ENCODE results near the gene ADAM12. TPM values are rescaled to one million over a fixed set of nuclear protein-coding genes. Genes with fewer than 3 reads are reported as not detected.

Gene ADAM12
- polyA plus RNA-seq, 3 donors: 0.05 TPM; not detected in 2

GRCh38 chr10:126227762-126228134, 160.5 kb downstream of the ADAM12 start:
- H3K27ac Mint-ChIP-seq: no peak overlapping the region
- Histone ChIP-seq H2AFZ (ENCODE audit: insufficient read depth, low read depth, low read length, poor library complexity, severe bottlenecking) (no peak overlapping the region), H3K79me2 (ENCODE audit: insufficient read depth, low read length) (no peaks in the 10 kb centered on the region), H3K4me1 (ENCODE audit: control insufficient read depth in 1 of 2, insufficient read depth in 2 of 2, low read length in 2 of 2) (no peaks in the 10 kb centered on the region), H3K4me3 (replicated peaks in 1 of 3; ENCODE audit: low read depth in 2 of 3, low read length in 3 of 3) (no peak overlapping the region), H3K4me2 (replicated peaks; ENCODE audit: extremely low read depth, low read length, poor library complexity, severe bottlenecking) (no peak overlapping the region), H3K27ac (ENCODE audit: low read depth in 1 of 2, low read length in 2 of 2) (no peak overlapping the region), H3K27me3 (ENCODE audit: control insufficient read depth in 2 of 2, insufficient read depth in 2 of 2, low read length in 2 of 2) (no peaks in the 10 kb centered on the region), H3K9me3 (replicated peaks in 1 of 2; ENCODE audit: control insufficient read depth in 1 of 2, insufficient read depth in 1 of 2, low read length in 2 of 2) (no peaks in the 10 kb centered on the region), H3K36me3 (replicated peaks in 1 of 2; ENCODE audit: control insufficient read depth in 1 of 2, insufficient read depth in 2 of 2, low read length in 2 of 2) (no peaks in the 10 kb centered on the region), H3K9ac (ENCODE audit: insufficient read depth, low read length, poor library complexity, severe bottlenecking) (no peak overlapping the region), H4K20me1 (ENCODE audit: insufficient read depth, low read length) (no peaks in the 10 kb centered on the region)
- DNase-seq: no peak
- peaks cover 0 to 3% (median 2%) of the 10 kb centered on the region in 3 donors for H3K27me3 Mint-ChIP-seq (ENCODE audit: low read depth in 3 of 3)
- H3K36me3 Mint-ChIP-seq: no peaks in the 10 kb centered on the region
- intact Hi-C loops (cut with micrococcal nuclease): no loop called here
- no peaks in the 10 kb centered on the region for H3K4me1 Mint-ChIP-seq
- TF ChIP-seq, protein P1, sequence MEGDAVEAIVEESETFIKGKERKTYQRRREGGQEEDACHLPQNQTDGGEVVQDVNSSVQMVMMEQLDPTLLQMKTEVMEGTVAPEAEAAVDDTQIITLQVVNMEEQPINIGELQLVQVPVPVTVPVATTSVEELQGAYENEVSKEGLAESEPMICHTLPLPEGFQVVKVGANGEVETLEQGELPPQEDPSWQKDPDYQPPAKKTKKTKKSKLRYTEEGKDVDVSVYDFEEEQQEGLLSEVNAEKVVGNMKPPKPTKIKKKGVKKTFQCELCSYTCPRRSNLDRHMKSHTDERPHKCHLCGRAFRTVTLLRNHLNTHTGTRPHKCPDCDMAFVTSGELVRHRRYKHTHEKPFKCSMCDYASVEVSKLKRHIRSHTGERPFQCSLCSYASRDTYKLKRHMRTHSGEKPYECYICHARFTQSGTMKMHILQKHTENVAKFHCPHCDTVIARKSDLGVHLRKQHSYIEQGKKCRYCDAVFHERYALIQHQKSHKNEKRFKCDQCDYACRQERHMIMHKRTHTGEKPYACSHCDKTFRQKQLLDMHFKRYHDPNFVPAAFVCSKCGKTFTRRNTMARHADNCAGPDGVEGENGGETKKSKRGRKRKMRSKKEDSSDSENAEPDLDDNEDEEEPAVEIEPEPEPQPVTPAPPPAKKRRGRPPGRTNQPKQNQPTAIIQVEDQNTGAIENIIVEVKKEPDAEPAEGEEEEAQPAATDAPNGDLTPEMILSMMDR (IDR thresholded peaks at IDR 0.05): no peak
- H3K4me3 Mint-ChIP-seq: no peak overlapping the region
- H3K9me3 Mint-ChIP-seq: peaks cover 0 to 2% (median 0%) of the 10 kb centered on the region in 7 donors
- 80% methylated on average over 1 of the region's 2 CpGs for WGBS (ENCODE audit: insufficient coverage)

DNA sequence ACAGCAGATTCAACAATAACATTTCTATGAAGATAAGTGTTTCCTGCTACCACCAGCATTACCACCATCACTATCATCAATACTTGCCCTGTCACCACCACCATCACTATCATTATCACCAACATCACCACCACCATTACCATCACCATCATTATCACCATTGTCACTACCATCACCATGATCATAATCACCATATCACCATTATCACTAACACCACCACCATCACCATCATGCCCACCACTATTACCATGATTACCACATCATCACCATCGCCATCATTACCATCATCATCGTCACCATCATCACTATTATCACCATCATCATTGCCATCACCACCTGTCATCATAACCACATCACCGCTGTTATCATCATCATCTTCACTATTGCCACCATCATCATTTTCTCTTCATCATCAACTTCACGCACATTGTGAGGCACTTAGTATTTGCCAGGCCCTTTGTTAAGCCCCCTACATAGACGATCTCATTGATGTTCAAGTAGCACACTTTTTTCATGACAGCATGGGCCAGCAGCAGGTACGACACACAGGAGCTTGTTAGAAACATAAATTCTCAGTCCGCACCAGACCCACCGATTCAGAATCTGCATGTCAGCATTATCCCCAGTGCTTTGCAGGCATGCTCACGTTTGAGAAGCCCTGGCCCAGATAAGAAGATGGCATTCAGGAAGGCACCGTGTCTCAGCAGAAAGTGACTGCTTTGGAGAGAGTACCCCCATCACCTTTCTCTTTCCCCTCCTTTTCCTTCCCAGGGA, 161.1 kb downstream of the ADAM12 start:
- H3K9me3 ChIP-seq (replicated peaks in 1 of 2; ENCODE audit: control insufficient read depth in 1 of 2, insufficient read depth in 1 of 2, low read length in 2 of 2): no peaks in the 10 kb centered on the region
- 94% methylated on average over 9 of the region's 10 CpGs for WGBS (ENCODE audit: insufficient coverage)
- H2AFZ ChIP-seq (ENCODE audit: insufficient read depth, low read depth, low read length, poor library complexity, severe bottlenecking): no peak overlapping the region
- no peak overlapping the region for H3K4me3 ChIP-seq (replicated peaks in 1 of 3; ENCODE audit: low read depth in 2 of 3, low read length in 3 of 3)
- no peak overlapping the region for H3K27ac ChIP-seq (ENCODE audit: low read depth in 1 of 2, low read length in 2 of 2)
- no peaks in the 10 kb centered on the region for H3K4me1 ChIP-seq (ENCODE audit: control insufficient read depth in 1 of 2, insufficient read depth in 2 of 2, low read length in 2 of 2)
- intact Hi-C loops (cut with micrococcal nuclease): no loop called here
- no peak overlapping the region for H3K27ac Mint-ChIP-seq
- no peaks in the 10 kb centered on the region for H3K36me3 Mint-ChIP-seq
- DNase-seq: no peak
- no peaks in the 10 kb centered on the region for H4K20me1 ChIP-seq (ENCODE audit: insufficient read depth, low read length)
- no peak overlapping the region for H3K9ac ChIP-seq (ENCODE audit: insufficient read depth, low read length, poor library complexity, severe bottlenecking)
- peaks cover 0 to 2% (median 0%) of the 10 kb centered on the region in 7 donors for H3K9me3 Mint-ChIP-seq
- H3K36me3 ChIP-seq (replicated peaks in 1 of 2; ENCODE audit: control insufficient read depth in 1 of 2, insufficient read depth in 2 of 2, low read length in 2 of 2): no peaks in the 10 kb centered on the region
- no peak overlapping the region for H3K4me2 ChIP-seq (replicated peaks; ENCODE audit: extremely low read depth, low read length, poor library complexity, severe bottlenecking)
- H3K79me2 ChIP-seq (ENCODE audit: insufficient read depth, low read length): no peaks in the 10 kb centered on the region
- no peaks in the 10 kb centered on the region for H3K27me3 ChIP-seq (ENCODE audit: control insufficient read depth in 2 of 2, insufficient read depth in 2 of 2, low read length in 2 of 2)
- H3K4me3 Mint-ChIP-seq: no peak overlapping the region
- H3K27me3 Mint-ChIP-seq (ENCODE audit: low read depth in 3 of 3): peaks cover 0 to 3% (median 3%) of the 10 kb centered on the region in 3 donors
- H3K4me1 Mint-ChIP-seq: no peaks in the 10 kb centered on the region
- TF ChIP-seq, protein P1 (IDR thresholded peaks at IDR 0.05): no peak
